Stomach (tissue), 4 donors: Measurements from ENCODE around the gene TTLL1.
"Not testable (repeated sequence)": the region's sequence is repeated elsewhere in the genome, so short reads cannot be mapped to it uniquely, and the experiment has no call there.

ENCODE experiments used
- CTCF ChIP-seq, 7 experiments: fragments of 450-650 bp in 4 of 7; fragments of 200-600 bp in 3 of 7; sonication (generic) in 3 of 7; IDR thresholded peaks; one replicate each; pipeline ENCODE4 v1.5.1; 2016 to 2019; ENCODE audit warnings: antibody characterized with exemption in 7 of 7, control low read depth in 2 of 7, mild to moderate bottlenecking in 1 of 7
- EP300 ChIP-seq: sonication (generic); formaldehyde crosslinking; IDR thresholded peaks from one replicate; pipeline ENCODE4 v1.6.1; 2017; ENCODE audit warnings: antibody characterized with exemption
- POLR2A ChIP-seq, 4 donors: fragments of 450-650 bp; IDR thresholded peaks; one replicate each; pipeline ENCODE4 v1.6.1; 2016; ENCODE audit warnings: antibody characterized with exemption in 4 of 4, control low read depth in 2 of 4, mild to moderate bottlenecking in 1 of 4, moderate library complexity in 1 of 4
- POLR2AphosphoS5 ChIP-seq, 3 donors: sonication (generic); formaldehyde crosslinking; IDR thresholded peaks; one replicate each; pipeline ENCODE4 v1.6.1; 2016; ENCODE audit warnings: antibody characterized with exemption in 3 of 3

- TF ChIP-seq POLR2A (IDR thresholded peaks at IDR 0.05); CTCF (IDR thresholded peaks at IDR 0.05); POLR2AphosphoS5 (IDR thresholded peaks at IDR 0.05); EP300: not testable (repeated sequence)
Observed at GRCh38 chr22:43104056-43104625, 14.9 kb upstream of the TTLL1 start.
